GM23338 (cell line): ENCODE measurements around the gene CMIP. TPM values are rescaled to one million over a fixed set of nuclear protein-coding genes. Genes with fewer than 3 reads are reported as not detected.

ENCODE experiments used
- ATAC-seq: fragments of 200-7000 bp; cut with Tn5 transposase; 3 replicates; pipeline ENCODE4 v1.9.1; 2020
- DNase-seq: peaks from one replicate; pipeline ENCODE4 v3.0.0-alpha.2; 2015; ENCODE audit warnings: low spot score
- H2AFZ ChIP-seq: fragments of 200-600 bp; sonication (generic); 2 replicates; pipeline ENCODE4 v1.8.0; 2016; ENCODE audit warnings: antibody characterized with exemption, mild to moderate bottlenecking, moderate library complexity
- H3F3A ChIP-seq: fragments of 200-600 bp; sonication (generic); replicated peaks from 2 replicates; pipeline ENCODE4 v1.8.0; 2017; ENCODE audit warnings: antibody characterized with exemption, mixed run types, low read depth
- H3K27ac ChIP-seq: fragments of 200-600 bp; sonication (generic); 2 replicates; pipeline ENCODE4 v1.6.1; 2016; ENCODE audit warnings: low read depth
- H3K27me3 ChIP-seq: fragments of 200-600 bp; sonication (generic); 2 replicates; pipeline ENCODE4 v1.8.0; 2016; ENCODE audit warnings: mild to moderate bottlenecking, mixed run types, moderate library complexity; ENCODE audit not compliant: insufficient read depth
- H3K36me3 ChIP-seq: fragments of 200-600 bp; sonication (generic); 2 replicates; pipeline ENCODE4 v1.8.0; 2016; ENCODE audit warnings: mild to moderate bottlenecking; ENCODE audit not compliant: insufficient read depth
- H3K4me1 ChIP-seq: fragments of 200-600 bp; sonication (generic); 2 replicates; pipeline ENCODE4 v1.8.0; 2016; ENCODE audit warnings: mild to moderate bottlenecking, moderate library complexity; ENCODE audit not compliant: insufficient read depth
- H3K4me2 ChIP-seq: fragments of 200-600 bp; sonication (generic); 2 replicates; pipeline ENCODE4 v1.7.1; 2017; ENCODE audit warnings: mixed run types
- H3K4me3 ChIP-seq: fragments of 200-600 bp; sonication (generic); 2 replicates; pipeline ENCODE4 v1.6.1; 2016; ENCODE audit warnings: mixed run types
- H3K79me2 ChIP-seq: fragments of 200-600 bp; sonication (generic); replicated peaks from 2 replicates; pipeline ENCODE4 v1.8.0; 2017; ENCODE audit warnings: mild to moderate bottlenecking; ENCODE audit not compliant: insufficient read depth
- H3K9me2 ChIP-seq: fragments of 200-600 bp; sonication (generic); 2 replicates; pipeline ENCODE4 v1.8.0; 2017; ENCODE audit not compliant: insufficient read depth
- H4K20me1 ChIP-seq: fragments of 200-600 bp; sonication (generic); replicated peaks from 2 replicates; pipeline ENCODE4 v1.8.0; 2017; ENCODE audit warnings: mild to moderate bottlenecking; ENCODE audit not compliant: insufficient read depth
- H3K27ac Mint-ChIP-seq: 2 replicates; pipeline ENCODE4 v1.8.0; 2020; ENCODE audit warnings: inconsistent platforms, mild to moderate bottlenecking, moderate library complexity, mixed read lengths
- H3K27me3 Mint-ChIP-seq: 3 replicates; pipeline ENCODE4 v1.8.0; 2022; ENCODE audit warnings: low read depth, mild to moderate bottlenecking, moderate library complexity, mixed read lengths, inconsistent platforms; ENCODE audit not compliant: insufficient read depth, poor library complexity
- H3K36me3 Mint-ChIP-seq: 3 replicates; pipeline ENCODE4 v1.8.0; 2021; ENCODE audit warnings: low read depth, mild to moderate bottlenecking, inconsistent platforms, moderate library complexity, mixed read lengths
- H3K4me1 Mint-ChIP-seq: 3 replicates; pipeline ENCODE4 v1.8.0; 2020; ENCODE audit warnings: mild to moderate bottlenecking, inconsistent platforms, mixed read lengths
- H3K4me3 Mint-ChIP-seq: 3 replicates; pipeline ENCODE4 v1.8.0; 2021; ENCODE audit warnings: moderate library complexity, mild to moderate bottlenecking, inconsistent platforms, mixed read lengths
- H3K9me3 Mint-ChIP-seq: 3 replicates; pipeline ENCODE4 v1.8.0; 2020; ENCODE audit warnings: moderate library complexity, mild to moderate bottlenecking, inconsistent platforms, mixed read lengths
- CREB1 ChIP-seq: fragments of 250-450 bp; sonication (Bioruptor Pico); IDR thresholded peaks from 2 replicates; pipeline ENCODE4 v1.5.0; 2020; ENCODE audit warnings: low read depth, mild to moderate bottlenecking, moderate library complexity
- CTCF ChIP-seq, 2 experiments: fragments of 200-600 bp in 1 of 2; sonication (generic) in 1 of 2; conservative IDR thresholded peaks; 2 replicates each; pipeline versions ENCODE4 v1.5.1 to v1.6.1; 2016 to 2017; ENCODE audit warnings: antibody characterized with exemption in 2 of 2, low read depth in 2 of 2, mild to moderate bottlenecking in 2 of 2, moderate library complexity in 1 of 2
- EZH2 ChIP-seq: fragments of 200-600 bp; sonication (generic); IDR thresholded peaks from one replicate; pipeline ENCODE4 v1.8.0; 2017; ENCODE audit warnings: antibody characterized with exemption, mild to moderate bottlenecking, low read depth; ENCODE audit not compliant: unreplicated experiment
- EZH2phosphoT487 ChIP-seq: fragments of 200-600 bp; sonication (generic); IDR thresholded peaks from one replicate; pipeline ENCODE4 v1.8.1; 2018; ENCODE audit warnings: antibody characterized with exemption; ENCODE audit not compliant: unreplicated experiment
- JUNB ChIP-seq: IDR thresholded peaks from one replicate; pipeline ENCODE4 v1.6.1; 2016; ENCODE audit warnings: antibody characterized with exemption; ENCODE audit not compliant: unreplicated experiment
- NANOG ChIP-seq: IDR thresholded peaks from 2 replicates; pipeline ENCODE4 v1.6.1; 2016; ENCODE audit warnings: antibody characterized with exemption, borderline replicate concordance
- POLR2AphosphoS5 ChIP-seq: IDR thresholded peaks from 2 replicates; pipeline ENCODE4 v1.6.1; 2016; ENCODE audit warnings: antibody characterized with exemption, low read depth
- REST ChIP-seq: IDR thresholded peaks from one replicate; pipeline ENCODE4 v1.6.1; 2018; ENCODE audit warnings: antibody characterized with exemption; ENCODE audit not compliant: unreplicated experiment
- STAT1 ChIP-seq: IDR thresholded peaks from one replicate; pipeline ENCODE4 v1.6.1; 2016; ENCODE audit warnings: antibody characterized with exemption; ENCODE audit not compliant: unreplicated experiment
- ZNF114 ChIP-seq: fragments of 250-450 bp; sonication (Bioruptor Pico); IDR thresholded peaks from 2 replicates; pipeline ENCODE4 v1.5.0; 2020; ENCODE audit warnings: mild to moderate bottlenecking, moderate library complexity
- ZNF331 ChIP-seq: fragments of 250-450 bp; sonication (Bioruptor Pico); IDR thresholded peaks from 2 replicates; pipeline ENCODE4 v1.5.0; 2020; ENCODE audit warnings: low read depth, mild to moderate bottlenecking, moderate library complexity
- polyA plus RNA-seq: library from polyadenylated mRNA; unstranded; fragments of >200 nt; fragmentation: Nextera tagmentation; extraction: Ambion mirVana; gene quantifications from 2 replicates; pipeline ENCODE4 v1.2.1, GENCODE V29; 2016
- total RNA-seq: library from RNA; depleted of rRNA; stranded (reverse); fragments of >200 nt; shearing (Covaris generic); gene quantifications from 2 replicates; pipeline ENCODE4 v1.2.3, GENCODE V29; 2014
- TF ChIP-seq, protein P1 (sequence below): fragments of 250-450 bp; sonication (Bioruptor Pico); IDR thresholded peaks from 2 replicates; pipeline ENCODE4 v1.5.0; 2020; ENCODE audit warnings: mild to moderate bottlenecking, moderate library complexity
- TF ChIP-seq, protein P2 (sequence below): IDR thresholded peaks from 2 replicates; pipeline ENCODE4 v1.6.1; 2016; ENCODE audit warnings: antibody characterized with exemption

CMIP gene
- total and polyA plus RNA-seq, 2 experiments from 2014 or later = 9.5 to 62.3 TPM

DNA sequence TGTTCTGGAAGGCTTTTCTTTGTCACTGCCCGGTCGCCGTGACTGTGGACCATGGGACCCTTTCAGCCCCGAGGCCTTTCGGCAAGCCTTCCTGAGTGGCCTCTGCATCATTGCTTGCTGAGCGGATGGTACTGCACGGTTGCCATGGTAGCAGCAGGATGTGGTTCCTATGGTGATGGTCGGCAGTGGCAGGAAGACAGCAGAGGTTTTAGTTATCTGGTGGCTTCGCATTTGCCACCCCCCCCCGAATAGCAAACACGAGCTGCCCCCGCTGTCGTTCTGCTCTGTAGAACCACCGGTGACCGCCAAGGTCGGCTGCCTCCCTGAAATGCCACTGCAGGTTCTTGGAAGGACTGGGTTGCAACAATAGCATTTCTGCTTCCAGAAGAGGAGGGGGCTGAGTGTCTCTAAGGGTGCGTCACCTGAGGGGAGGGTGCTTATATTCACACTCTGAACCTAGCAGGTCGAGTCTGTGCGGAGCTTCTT is 76.6 kb downstream of the CMIP start:
- no peak for TF ChIP-seq JUNB
- no peak for TF ChIP-seq CREB1 (CRISPR knock-in tag)
- TF ChIP-seq STAT1 = no peak
- TF ChIP-seq ZNF114 (CRISPR knock-in tag) = no peak
- TF ChIP-seq CTCF (conservative IDR thresholded peaks at IDR 0.05; ENCODE audit: low read depth in 2 of 2) = no peak
- TF ChIP-seq REST = no peak
- TF ChIP-seq, protein P1, sequence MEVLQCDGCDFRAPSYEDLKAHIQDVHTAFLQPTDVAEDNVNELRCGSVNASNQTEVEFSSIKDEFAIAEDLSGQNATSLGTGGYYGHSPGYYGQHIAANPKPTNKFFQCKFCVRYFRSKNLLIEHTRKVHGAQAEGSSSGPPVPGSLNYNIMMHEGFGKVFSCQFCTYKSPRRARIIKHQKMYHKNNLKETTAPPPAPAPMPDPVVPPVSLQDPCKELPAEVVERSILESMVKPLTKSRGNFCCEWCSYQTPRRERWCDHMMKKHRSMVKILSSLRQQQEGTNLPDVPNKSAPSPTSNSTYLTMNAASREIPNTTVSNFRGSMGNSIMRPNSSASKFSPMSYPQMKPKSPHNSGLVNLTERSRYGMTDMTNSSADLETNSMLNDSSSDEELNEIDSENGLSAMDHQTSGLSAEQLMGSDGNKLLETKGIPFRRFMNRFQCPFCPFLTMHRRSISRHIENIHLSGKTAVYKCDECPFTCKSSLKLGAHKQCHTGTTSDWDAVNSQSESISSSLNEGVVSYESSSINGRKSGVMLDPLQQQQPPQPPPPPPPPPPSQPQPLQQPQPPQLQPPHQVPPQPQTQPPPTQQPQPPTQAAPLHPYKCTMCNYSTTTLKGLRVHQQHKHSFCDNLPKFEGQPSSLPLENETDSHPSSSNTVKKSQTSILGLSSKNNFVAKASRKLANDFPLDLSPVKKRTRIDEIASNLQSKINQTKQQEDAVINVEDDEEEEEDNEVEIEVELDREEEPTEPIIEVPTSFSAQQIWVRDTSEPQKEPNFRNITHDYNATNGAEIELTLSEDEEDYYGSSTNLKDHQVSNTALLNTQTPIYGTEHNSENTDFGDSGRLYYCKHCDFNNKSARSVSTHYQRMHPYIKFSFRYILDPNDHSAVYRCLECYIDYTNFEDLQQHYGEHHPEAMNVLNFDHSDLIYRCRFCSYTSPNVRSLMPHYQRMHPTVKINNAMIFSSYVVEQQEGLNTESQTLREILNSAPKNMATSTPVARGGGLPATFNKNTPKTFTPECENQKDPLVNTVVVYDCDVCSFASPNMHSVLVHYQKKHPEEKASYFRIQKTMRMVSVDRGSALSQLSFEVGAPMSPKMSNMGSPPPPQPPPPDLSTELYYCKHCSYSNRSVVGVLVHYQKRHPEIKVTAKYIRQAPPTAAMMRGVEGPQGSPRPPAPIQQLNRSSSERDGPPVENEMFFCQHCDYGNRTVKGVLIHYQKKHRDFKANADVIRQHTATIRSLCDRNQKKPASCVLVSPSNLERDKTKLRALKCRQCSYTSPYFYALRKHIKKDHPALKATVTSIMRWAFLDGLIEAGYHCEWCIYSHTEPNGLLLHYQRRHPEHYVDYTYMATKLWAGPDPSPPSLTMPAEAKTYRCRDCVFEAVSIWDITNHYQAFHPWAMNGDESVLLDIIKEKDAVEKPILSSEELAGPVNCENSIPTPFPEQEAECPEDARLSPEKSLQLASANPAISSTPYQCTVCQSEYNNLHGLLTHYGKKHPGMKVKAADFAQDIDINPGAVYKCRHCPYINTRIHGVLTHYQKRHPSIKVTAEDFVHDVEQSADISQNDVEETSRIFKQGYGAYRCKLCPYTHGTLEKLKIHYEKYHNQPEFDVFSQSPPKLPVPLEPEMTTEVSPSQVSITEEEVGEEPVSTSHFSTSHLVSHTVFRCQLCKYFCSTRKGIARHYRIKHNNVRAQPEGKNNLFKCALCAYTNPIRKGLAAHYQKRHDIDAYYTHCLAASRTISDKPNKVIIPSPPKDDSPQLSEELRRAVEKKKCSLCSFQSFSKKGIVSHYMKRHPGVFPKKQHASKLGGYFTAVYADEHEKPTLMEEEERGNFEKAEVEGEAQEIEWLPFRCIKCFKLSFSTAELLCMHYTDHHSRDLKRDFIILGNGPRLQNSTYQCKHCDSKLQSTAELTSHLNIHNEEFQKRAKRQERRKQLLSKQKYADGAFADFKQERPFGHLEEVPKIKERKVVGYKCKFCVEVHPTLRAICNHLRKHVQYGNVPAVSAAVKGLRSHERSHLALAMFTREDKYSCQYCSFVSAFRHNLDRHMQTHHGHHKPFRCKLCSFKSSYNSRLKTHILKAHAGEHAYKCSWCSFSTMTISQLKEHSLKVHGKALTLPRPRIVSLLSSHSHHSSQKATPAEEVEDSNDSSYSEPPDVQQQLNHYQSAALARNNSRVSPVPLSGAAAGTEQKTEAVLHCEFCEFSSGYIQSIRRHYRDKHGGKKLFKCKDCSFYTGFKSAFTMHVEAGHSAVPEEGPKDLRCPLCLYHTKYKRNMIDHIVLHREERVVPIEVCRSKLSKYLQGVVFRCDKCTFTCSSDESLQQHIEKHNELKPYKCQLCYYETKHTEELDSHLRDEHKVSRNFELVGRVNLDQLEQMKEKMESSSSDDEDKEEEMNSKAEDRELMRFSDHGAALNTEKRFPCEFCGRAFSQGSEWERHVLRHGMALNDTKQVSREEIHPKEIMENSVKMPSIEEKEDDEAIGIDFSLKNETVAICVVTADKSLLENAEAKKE = no peak
- no peak for TF ChIP-seq EZH2
- TF ChIP-seq POLR2AphosphoS5 = no peak
- no peak for TF ChIP-seq NANOG
- no peak for TF ChIP-seq EZH2phosphoT487
- TF ChIP-seq ZNF331 (CRISPR knock-in tag) = no peak
- TF ChIP-seq, protein P2, sequence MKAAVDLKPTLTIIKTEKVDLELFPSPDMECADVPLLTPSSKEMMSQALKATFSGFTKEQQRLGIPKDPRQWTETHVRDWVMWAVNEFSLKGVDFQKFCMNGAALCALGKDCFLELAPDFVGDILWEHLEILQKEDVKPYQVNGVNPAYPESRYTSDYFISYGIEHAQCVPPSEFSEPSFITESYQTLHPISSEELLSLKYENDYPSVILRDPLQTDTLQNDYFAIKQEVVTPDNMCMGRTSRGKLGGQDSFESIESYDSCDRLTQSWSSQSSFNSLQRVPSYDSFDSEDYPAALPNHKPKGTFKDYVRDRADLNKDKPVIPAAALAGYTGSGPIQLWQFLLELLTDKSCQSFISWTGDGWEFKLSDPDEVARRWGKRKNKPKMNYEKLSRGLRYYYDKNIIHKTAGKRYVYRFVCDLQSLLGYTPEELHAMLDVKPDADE = no peak
- Histone ChIP-seq H3K27me3 (no peaks in the 10 kb centered on the region), H3F3A (no peaks in the 10 kb centered on the region), H3K36me3 (no peaks in the 10 kb centered on the region), H3K4me2 (no peak overlapping the region), H3K27ac (no peak overlapping the region), H4K20me1 (peaks cover 42% of the 10 kb centered on the region), H3K79me2 (peaks cover 90% of the 10 kb centered on the region), H3K4me1 (peaks cover 8% of the 10 kb centered on the region; the same call in 1 of the 2 replicates), H2AFZ (no peak overlapping the region), H3K4me3 (no peak overlapping the region), H3K9me2 (no peaks in the 10 kb centered on the region)
- peaks cover 12% of the 10 kb centered on the region for H3K27me3 Mint-ChIP-seq
- H3K27ac Mint-ChIP-seq = no peak overlapping the region
- peaks cover 9% of the 10 kb centered on the region for H3K4me1 Mint-ChIP-seq
- no peaks in the 10 kb centered on the region for H3K9me3 Mint-ChIP-seq
- DNase-seq (no peak), ATAC-seq (no peak)
- H3K4me3 Mint-ChIP-seq = no peak overlapping the region
- H3K36me3 Mint-ChIP-seq = peaks cover 6% of the 10 kb centered on the region; the same call in 2 of the 3 replicates
